ENCODE data around the gene MICU1. TPM values are rescaled to one million over a fixed set of nuclear protein-coding genes. Genes with fewer than 3 reads are reported as not detected.

Gene MICU1
- total and polyA plus RNA-seq, 10 of the 15 experiments (the other 5 are each of a cell fraction or from before 2014, with no cell fraction given), result 18.2 to 36.4 (median 22.2) TPM

DNA sequence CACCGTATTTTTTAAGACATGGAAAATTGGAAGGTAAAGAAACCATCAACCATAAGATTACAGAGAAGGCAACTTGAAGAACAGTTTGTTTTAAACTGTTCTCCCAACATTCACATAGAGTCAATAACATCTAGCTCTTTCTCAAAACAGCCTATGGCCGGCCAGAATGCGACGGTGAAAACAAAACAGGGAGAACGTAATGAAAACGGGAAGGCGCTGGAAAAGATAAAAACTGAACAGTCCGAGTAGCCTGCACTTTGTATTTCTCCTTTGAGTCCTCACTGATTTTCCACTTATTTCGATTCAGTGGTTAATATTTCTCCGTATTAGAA is 637 bp downstream of the MICU1 start:
- peaks cover 0 to 3% of the 10 kb centered on the region in 2 experiments; a peak in 1 of 4 replicates for H3K36me3 ChIP-seq (ENCODE audit: control insufficient read depth in 2 of 2, insufficient read depth in 2 of 2, low read length in 1 of 2)
- H2AFZ ChIP-seq (ENCODE audit: control insufficient read depth, low read depth, low read length), result peak overlapping the region; percentile 88
- no TSS peak for BruUV-seq (replicated peaks)
- intact Hi-C loops (cut with micrococcal nuclease; ENCODE audit: unreplicated experiment), result no loop called here
- peak overlapping the region; percentile 96 for H3K4me3 ChIP-seq
- ChIA-PET CTCF (interaction anchor here (1.1 to 2.2 kb wide), 7 partner anchors 12 to 576 kb away, joined by 3 to 12 read pairs (median 3); no protein-coding TSS in a partner anchor), POLR2A (interaction anchor here (0.6 to 1.8 kb wide), 4 partner anchors 9 to 470 kb away, joined by 3 to 9 read pairs (median 4); partner anchors contain the start of gene MCU), RAD21 (ENCODE audit: unreplicated experiment) (interaction anchor here (0.6 to 2.0 kb wide), 7 partner anchors 13 to 260 kb away, joined by 3 to 7 read pairs (median 3); partner anchors contain the start of gene MCU), SMC1A (ENCODE audit: uncharacterized antibody, unreplicated experiment) (interaction anchor here (0.7 to 1.8 kb wide), 12 partner anchors 9 to 180 kb away, joined by 3 to 6 read pairs (median 3); no protein-coding TSS in a partner anchor)
- peak overlapping the region; percentile 85 for H3K4me2 ChIP-seq (ENCODE audit: control insufficient read depth, insufficient read depth)
- TF ChIP-seq BRCA1 (IDR thresholded peaks at IDR 0.05; ENCODE audit: low read depth, low read length), result no peak
- TF ChIP-seq, protein P1, sequence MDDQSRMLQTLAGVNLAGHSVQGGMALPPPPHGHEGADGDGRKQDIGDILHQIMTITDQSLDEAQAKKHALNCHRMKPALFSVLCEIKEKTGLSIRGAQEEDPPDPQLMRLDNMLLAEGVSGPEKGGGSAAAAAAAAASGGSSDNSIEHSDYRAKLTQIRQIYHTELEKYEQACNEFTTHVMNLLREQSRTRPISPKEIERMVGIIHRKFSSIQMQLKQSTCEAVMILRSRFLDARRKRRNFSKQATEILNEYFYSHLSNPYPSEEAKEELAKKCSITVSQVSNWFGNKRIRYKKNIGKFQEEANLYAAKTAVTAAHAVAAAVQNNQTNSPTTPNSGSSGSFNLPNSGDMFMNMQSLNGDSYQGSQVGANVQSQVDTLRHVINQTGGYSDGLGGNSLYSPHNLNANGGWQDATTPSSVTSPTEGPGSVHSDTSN (IDR thresholded peaks at IDR 0.05; ENCODE audit: insufficient replicate concordance, low read depth, low read length), result no peak
- TF ChIP-seq HDGF (IDR thresholded peaks at IDR 0.05), result no peak
- no peak for TF ChIP-seq CREM (IDR thresholded peaks at IDR 0.05; ENCODE audit: low read depth)
- FAIRE-seq (no peak), ATAC-seq (no peak), DNase-seq (ENCODE audit: low read depth, low spot score) (no peak)
- in situ Hi-C loops (cut with MboI), result no loop called here
- under 1% methylated on average over 10 of the region's 10 CpGs for WGBS (ENCODE audit: insufficient coverage, insufficient replicate concordance, low lambda C conversion rate, missing lambda C conversion rate)
- H3K9ac ChIP-seq (ENCODE audit: control insufficient read depth, insufficient read depth, low read length), result peak overlapping the region; percentile 88
- H3K9me3 ChIP-seq (replicated peaks; ENCODE audit: control insufficient read depth, insufficient read depth, low read length), result no peaks in the 10 kb centered on the region
- H3K4me1 ChIP-seq (ENCODE audit: control insufficient read depth, insufficient read depth, low read length), result no peaks in the 10 kb centered on the region
- H3K79me2 ChIP-seq (ENCODE audit: control insufficient read depth, insufficient read depth, low read length), result peaks cover 4% of the 10 kb centered on the region
- H4K20me1 ChIP-seq (ENCODE audit: control insufficient read depth, insufficient read depth), result no peaks in the 10 kb centered on the region
- H3K27ac ChIP-seq (ENCODE audit: control insufficient read depth, insufficient read depth), result peak overlapping the region; percentile 69
- H3K27me3 ChIP-seq (replicated peaks in 1 of 2; ENCODE audit: control insufficient read depth in 2 of 2, insufficient read depth in 2 of 2, low read length in 1 of 2), result no peaks in the 10 kb centered on the region

DNA sequence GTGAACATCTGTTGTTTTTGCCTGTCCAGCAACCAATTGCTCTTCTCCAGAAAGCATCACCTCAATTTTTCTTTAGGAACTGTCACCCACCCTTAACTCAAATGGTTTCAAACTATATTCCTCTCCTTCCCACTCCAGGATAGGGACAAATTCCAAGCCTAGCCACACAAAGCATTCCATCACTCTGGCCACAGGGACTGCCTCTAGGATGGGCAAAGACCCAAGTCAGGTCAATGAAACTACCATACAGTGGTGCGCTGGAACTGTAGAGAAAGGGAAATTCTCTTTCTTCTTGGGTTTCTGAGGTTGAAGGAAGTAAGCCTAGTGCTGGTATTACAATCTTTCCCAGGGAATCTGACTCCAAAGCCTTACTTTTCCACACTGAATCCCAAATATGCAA is 3.6 kb downstream of the MICU1 start:
- in situ Hi-C loops (cut with MboI), result no loop called here
- FAIRE-seq (no peak), DNase-seq (ENCODE audit: low read depth, low spot score) (no peak), ATAC-seq (no peak)
- no peak overlapping the region for H3K4me2 ChIP-seq (ENCODE audit: control insufficient read depth, insufficient read depth)
- CTCF ChIA-PET, result interaction anchor here (0.6 kb wide), 1 partner anchor 46 kb away, joined by 3 read pairs; no protein-coding TSS in a partner anchor
- H3K9me3 ChIP-seq (replicated peaks; ENCODE audit: control insufficient read depth, insufficient read depth, low read length), result no peaks in the 10 kb centered on the region
- 100% methylated on average over 1 of the region's 1 CpG for WGBS (ENCODE audit: insufficient coverage, insufficient replicate concordance, low lambda C conversion rate, missing lambda C conversion rate)
- no TSS peak for BruUV-seq (replicated peaks)
- no peaks in the 10 kb centered on the region for H3K27me3 ChIP-seq (replicated peaks in 1 of 2; ENCODE audit: control insufficient read depth in 2 of 2, insufficient read depth in 2 of 2, low read length in 1 of 2)
- peaks cover 4% of the 10 kb centered on the region for H3K79me2 ChIP-seq (ENCODE audit: control insufficient read depth, insufficient read depth, low read length)
- SMC1A ChIA-PET (ENCODE audit: uncharacterized antibody, unreplicated experiment), result no interaction called here
- POLR2A ChIA-PET, result no interaction called here
- RAD21 ChIA-PET (ENCODE audit: unreplicated experiment), result no interaction called here
- H3K9ac ChIP-seq (ENCODE audit: control insufficient read depth, insufficient read depth, low read length), result no peak overlapping the region
- no peak overlapping the region for H3K4me3 ChIP-seq
- intact Hi-C loops (cut with micrococcal nuclease; ENCODE audit: unreplicated experiment), result no loop called here
- H3K4me1 ChIP-seq (ENCODE audit: control insufficient read depth, insufficient read depth, low read length), result no peaks in the 10 kb centered on the region
- no peak overlapping the region for H2AFZ ChIP-seq (ENCODE audit: control insufficient read depth, low read depth, low read length)
- peaks cover 0 to 3% of the 10 kb centered on the region in 2 experiments; a peak in 1 of 4 replicates for H3K36me3 ChIP-seq (ENCODE audit: control insufficient read depth in 2 of 2, insufficient read depth in 2 of 2, low read length in 1 of 2)
- no peaks in the 10 kb centered on the region for H4K20me1 ChIP-seq (ENCODE audit: control insufficient read depth, insufficient read depth)
- no peak overlapping the region for H3K27ac ChIP-seq (ENCODE audit: control insufficient read depth, insufficient read depth)
- TF ChIP-seq SREBF1 (IDR thresholded peaks at IDR 0.05; ENCODE audit: low read length) (no peak), ATF7 (IDR thresholded peaks at IDR 0.05; ENCODE audit: low read depth) (no peak), TCF12 (IDR thresholded peaks at IDR 0.05; ENCODE audit: low read depth, low read length) (no peak), NFYA (IDR thresholded peaks at IDR 0.05; ENCODE audit: borderline replicate concordance, low read depth, low read length) (no peak)
- TF ChIP-seq, protein P2, sequence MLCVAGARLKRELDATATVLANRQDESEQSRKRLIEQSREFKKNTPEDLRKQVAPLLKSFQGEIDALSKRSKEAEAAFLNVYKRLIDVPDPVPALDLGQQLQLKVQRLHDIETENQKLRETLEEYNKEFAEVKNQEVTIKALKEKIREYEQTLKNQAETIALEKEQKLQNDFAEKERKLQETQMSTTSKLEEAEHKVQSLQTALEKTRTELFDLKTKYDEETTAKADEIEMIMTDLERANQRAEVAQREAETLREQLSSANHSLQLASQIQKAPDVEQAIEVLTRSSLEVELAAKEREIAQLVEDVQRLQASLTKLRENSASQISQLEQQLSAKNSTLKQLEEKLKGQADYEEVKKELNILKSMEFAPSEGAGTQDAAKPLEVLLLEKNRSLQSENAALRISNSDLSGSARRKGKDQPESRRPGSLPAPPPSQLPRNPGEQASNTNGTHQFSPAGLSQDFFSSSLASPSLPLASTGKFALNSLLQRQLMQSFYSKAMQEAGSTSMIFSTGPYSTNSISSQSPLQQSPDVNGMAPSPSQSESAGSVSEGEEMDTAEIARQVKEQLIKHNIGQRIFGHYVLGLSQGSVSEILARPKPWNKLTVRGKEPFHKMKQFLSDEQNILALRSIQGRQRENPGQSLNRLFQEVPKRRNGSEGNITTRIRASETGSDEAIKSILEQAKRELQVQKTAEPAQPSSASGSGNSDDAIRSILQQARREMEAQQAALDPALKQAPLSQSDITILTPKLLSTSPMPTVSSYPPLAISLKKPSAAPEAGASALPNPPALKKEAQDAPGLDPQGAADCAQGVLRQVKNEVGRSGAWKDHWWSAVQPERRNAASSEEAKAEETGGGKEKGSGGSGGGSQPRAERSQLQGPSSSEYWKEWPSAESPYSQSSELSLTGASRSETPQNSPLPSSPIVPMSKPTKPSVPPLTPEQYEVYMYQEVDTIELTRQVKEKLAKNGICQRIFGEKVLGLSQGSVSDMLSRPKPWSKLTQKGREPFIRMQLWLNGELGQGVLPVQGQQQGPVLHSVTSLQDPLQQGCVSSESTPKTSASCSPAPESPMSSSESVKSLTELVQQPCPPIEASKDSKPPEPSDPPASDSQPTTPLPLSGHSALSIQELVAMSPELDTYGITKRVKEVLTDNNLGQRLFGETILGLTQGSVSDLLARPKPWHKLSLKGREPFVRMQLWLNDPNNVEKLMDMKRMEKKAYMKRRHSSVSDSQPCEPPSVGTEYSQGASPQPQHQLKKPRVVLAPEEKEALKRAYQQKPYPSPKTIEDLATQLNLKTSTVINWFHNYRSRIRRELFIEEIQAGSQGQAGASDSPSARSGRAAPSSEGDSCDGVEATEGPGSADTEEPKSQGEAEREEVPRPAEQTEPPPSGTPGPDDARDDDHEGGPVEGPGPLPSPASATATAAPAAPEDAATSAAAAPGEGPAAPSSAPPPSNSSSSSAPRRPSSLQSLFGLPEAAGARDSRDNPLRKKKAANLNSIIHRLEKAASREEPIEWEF (IDR thresholded peaks at IDR 0.05; ENCODE audit: insufficient replicate concordance, low read depth, low read length), result no peak
- TF ChIP-seq, protein P3, sequence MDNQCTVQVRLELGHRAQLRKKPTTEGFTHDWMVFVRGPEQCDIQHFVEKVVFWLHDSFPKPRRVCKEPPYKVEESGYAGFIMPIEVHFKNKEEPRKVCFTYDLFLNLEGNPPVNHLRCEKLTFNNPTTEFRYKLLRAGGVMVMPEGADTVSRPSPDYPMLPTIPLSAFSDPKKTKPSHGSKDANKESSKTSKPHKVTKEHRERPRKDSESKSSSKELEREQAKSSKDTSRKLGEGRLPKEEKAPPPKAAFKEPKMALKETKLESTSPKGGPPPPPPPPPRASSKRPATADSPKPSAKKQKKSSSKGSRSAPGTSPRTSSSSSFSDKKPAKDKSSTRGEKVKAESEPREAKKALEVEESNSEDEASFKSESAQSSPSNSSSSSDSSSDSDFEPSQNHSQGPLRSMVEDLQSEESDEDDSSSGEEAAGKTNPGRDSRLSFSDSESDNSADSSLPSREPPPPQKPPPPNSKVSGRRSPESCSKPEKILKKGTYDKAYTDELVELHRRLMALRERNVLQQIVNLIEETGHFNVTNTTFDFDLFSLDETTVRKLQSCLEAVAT (IDR thresholded peaks at IDR 0.05), result no peak

Data from GM12878 (cell line).